SK-N-DZ (cell line): ENCODE data around the gene IL22RA2. TPM values are rescaled to one million over a fixed set of nuclear protein-coding genes. Genes with fewer than 3 reads are reported as not detected.
"Not testable (repeated sequence)": the region's sequence is repeated elsewhere in the genome, so short reads cannot be mapped to it uniquely, and the experiment has no call there.

Experiments used
- DNase-seq: peaks from one replicate; pipeline ENCODE4 v3.0.0-alpha.2; 2015; ENCODE audit warnings: low spot score
- polyA plus RNA-seq, 2 experiments: library from polyadenylated mRNA; depleted of rRNA; stranded (reverse); fragments of >200 nt; gene quantifications; 2 replicates each; pipeline ENCODE4 v1.2.3, GENCODE V29; 2014

The IL22RA2 gene
- not detected in 2 replicates for polyA plus RNA-seq (2014; cell fraction: cytosol; rRNA removed)
- not detected in 2 replicates for polyA plus RNA-seq (2014; cell fraction: nucleus; rRNA removed)

- DNase-seq: no peak
Observed at GRCh38 chr6:137173501-137173900, at the start of gene IL22RA2. Gene IL22RA2, minus strand, starts transcription at chr6:137173644. Its CDS starts 11,895 bp downstream, at chr6:137161749.

DNA sequence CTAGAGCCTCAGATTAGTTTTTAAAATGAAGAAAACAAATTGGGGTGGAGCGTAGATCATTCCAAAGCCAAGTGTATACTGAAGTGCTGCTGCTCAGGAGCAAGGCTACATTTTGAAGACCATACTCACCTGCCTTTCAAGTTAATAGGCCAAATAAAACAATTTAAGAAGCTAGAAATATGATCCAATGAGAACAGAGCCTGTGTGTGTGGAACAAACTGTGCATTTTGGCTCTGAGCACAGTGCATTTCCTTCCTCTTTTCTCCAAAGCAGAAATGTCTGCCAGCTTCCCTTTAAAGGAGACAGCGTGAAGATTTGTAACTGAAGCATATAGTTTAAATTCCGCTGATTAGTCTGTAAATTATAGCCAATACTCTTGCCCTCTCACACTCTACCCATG is 48.9 kb upstream of the IL22RA2 start:
- no peak for DNase-seq

- DNase-seq: no peak
Observed at GRCh38 chr6:137219664-137220252, 46.3 kb upstream of the IL22RA2 start.

DNA sequence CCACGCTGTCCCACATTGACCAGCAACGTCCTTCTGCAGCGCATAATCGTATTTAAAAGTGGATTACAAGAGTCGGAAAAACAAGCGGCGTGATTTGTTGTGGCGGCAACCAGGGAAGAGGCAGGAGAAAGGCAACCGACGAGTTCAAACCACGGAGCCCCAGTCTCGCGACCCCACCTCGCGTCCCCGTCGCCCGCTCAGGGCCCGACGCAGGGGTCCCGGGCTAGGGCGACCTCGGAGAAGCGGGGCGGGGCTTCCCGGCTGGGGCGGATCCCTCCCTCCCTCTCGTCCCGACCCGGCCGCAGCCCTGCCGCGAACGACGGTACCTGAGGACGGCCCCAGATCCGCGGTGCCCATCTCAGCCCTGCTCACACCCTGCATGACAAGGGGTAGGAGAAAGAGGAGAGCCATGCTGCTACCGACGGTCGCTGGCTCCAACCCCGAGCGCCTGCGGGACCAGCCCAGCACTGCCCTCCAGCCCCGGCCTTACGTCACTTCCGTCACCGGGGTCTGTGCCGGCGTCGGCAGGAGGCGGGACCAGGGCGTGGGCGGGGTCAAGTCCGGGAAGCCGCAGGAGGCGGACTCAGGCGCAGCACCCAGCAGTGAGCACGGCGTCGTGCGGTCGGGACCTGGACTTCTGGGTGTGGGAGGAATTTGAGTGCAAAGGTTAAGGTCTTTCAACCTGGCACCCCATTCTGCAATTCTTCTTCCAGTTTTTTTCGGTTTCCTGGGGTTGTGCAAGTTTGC is 45.6 kb upstream of the IL22RA2 start, which contains the start of gene IFNGR1:
Gene IFNGR1 (minus strand): TSS at position 469 of the 747 bp plus-strand sequence. CDS start 58 bp downstream, at position 411.
- DNase-seq: peak; percentile 91

DNA sequence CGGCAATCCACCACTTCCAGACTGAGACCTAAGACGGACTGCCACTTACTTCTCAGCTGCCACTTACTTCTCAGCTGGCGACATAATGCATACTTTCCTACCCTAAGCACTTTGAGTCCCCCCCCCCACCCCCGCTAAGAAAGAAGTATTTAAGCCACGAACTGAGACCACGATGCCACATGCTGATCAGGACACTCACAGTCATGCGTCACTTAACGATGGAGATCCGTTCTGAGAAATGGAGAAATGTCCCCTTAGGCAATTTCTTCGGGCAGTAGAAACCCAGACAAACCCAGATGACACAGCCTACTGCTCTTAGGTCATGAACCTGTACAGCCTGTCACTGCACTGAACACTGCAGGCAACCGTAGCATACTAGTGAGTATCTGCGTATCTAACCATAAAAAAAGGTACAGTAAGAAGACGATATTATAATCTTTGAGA is 45.1 kb upstream of the IL22RA2 start:
- peak; percentile 21 for DNase-seq

DNA sequence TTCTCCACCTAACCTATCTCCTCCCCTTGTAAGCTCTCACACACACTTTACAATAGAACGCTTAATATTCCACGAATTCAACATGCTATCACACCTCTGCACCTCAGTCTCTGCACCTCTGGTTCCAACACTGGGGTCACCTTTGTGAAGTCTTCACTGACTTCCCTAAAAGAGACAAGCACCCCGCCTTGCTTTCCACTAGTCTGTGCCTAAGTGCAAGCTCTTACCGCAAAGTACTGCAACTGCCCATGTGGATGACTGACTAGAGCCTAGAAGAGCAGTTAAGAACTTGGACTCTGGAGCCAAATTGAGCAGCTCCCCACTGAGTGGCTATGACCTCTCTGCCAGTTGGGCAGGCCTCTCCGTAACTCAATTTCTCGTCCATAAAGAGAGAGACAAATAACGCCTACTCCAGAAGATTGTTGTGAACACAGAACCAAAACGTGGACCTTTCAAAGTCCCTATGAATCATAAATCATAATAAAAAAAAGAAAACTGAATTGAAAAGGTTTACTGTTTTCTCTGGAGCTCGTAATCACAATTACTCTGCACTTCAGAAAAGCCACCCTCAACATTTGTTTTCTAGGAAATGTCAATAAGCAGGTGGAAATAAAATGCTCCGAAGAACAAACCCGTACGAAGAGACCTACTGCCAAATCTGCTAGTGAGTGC is 44.5 kb upstream of the IL22RA2 start:
- no peak for DNase-seq

DNA sequence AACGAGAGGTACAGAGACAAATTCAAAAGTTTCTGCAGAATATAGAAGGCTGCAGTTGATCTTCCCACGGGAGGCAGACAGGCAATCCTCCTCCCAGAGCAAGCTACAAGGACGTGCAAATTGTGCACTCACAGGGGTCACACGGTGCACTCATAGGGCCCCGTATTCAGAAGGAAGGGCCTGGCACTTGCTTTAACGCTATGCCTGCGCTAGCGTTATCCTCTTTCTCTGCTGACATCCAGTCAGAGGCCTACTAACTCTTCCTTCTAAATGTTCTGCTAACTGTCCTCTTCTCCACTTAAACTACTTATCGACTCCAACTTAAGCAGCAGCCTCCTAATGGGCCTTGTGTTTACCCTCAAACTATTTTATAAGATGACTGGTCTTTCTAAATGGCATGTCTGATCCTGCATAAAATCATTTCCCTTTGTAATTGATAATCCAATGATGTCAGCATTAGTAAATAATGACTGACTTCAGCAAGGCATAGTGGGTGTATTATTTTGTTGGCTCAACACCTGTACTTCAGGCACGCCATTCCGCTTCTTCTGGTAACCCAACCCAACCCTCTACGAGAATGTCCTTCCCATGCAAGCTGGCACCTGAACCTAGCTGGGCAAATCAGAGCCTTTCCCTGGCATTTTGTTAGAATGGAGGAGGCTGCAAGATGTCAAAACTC is 43.6 kb upstream of the IL22RA2 start:
- DNase-seq: peak; percentile 13

GRCh38 chr6:137216106-137216505 is 42.7 kb upstream of the IL22RA2 start:
- no peak for DNase-seq

GRCh38 chr6:137215630-137216029 is 42.2 kb upstream of the IL22RA2 start:
- not testable (repeated sequence) for DNase-seq

- no peak for DNase-seq
Observed at GRCh38 chr6:137214931-137215330, 41.5 kb upstream of the IL22RA2 start.

GRCh38 chr6:137213813-137214212 is 40.4 kb upstream of the IL22RA2 start:
- no peak for DNase-seq

GRCh38 chr6:137213331-137213740 is 39.9 kb upstream of the IL22RA2 start:
- no peak for DNase-seq

GRCh38 chr6:137211910-137212309 is 38.5 kb upstream of the IL22RA2 start:
- DNase-seq: no peak

GRCh38 chr6:137210903-137211302 is 37.5 kb upstream of the IL22RA2 start:
- DNase-seq: no peak

DNA sequence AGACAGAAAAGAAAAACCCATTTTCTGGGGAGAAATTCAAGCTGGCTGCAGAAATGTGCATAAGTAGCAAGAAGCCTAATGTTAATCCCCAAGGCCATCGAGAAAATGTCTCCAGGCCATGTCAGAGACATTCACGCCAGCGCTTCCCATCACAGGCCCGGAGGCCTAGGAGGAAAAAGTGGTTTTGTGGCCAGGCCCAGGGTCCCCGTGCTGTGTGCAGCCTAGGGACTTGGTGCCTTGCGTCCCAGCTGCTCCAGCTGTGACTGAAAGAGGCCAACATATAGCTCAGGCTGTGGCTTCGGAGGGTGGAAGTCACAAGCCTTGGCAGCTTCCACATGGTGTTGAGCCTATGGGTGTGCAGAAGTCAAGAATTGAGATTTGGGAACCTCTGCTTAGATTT is 34.8 kb upstream of the IL22RA2 start:
- DNase-seq: no peak

GRCh38 chr6:137207457-137207856 is 34.0 kb upstream of the IL22RA2 start:
- not testable (repeated sequence) for DNase-seq

DNA sequence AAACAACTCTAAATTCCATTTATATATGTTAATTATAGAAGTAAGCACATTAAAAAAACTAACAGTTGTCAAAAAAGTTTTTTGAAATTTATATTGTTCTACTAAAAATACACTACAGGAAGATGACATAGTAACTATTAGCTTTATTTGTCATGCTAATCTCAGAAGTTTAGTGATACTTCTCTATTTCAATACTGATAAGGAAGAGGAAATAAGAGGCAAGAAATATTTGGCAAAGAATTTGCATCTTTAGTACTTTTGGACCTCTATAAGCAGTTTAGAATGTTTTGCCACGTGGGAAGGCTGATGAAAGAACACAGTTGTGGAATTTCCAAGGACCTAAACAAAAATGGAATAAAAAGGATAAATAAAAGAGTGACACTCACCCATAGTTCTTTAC is 33.1 kb upstream of the IL22RA2 start:
- no peak for DNase-seq

DNA sequence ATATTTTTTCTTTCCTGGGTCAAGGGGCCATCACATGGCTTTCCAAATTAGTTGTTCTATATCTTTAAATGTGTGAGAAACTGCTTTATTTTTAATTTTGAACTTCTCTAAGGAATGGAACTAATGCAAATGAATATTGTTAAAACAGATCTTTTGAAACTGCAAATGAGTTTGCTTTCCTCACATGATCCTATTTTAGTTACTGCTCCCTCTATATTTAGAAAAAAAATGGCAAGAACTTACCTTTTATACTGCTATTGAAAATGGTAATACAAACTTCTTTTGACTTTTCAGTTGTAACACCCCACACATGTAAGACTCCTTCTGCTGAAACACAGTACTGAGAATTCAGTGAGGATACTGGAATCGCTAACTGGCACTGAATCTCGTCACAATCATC is 29.8 kb upstream of the IL22RA2 start:
- DNase-seq: no peak

DNA sequence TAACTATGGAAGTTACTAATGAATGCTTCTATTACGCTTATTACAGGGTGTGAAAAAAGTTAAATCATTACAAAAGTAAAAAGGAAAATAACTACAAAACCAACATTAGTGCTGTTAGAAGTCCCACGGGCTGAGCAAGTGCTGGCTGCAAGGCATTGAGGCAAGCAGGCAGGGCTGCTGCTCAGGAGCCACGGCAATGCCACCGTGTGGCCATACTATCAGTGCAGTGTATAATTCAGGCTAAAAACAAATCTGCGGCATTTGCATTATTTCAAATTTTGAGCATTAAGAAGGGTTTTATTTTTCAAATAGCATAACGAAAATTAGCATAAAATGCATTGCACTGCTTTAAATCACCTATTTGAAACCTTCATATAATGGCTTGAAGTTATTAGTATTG is 28.6 kb upstream of the IL22RA2 start:
- DNase-seq: no peak

DNA sequence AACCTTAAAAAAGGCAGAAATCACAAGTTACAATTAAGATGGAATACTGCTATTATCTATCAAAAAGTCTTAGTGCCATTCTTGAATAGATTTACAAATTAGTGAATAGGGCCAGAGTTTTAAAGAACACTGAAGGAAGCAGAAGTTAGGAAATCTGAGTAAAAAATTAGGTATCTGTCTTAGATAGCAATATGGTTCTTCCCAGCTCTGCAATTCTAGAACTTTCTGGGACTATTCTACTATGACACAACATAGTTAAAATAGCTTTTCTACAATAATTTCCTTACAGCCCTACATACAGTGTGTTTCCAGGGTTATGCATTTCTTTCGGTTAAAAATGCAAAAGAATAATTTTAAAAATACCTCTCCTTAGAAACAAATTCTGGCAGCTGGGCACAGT is 27.6 kb upstream of the IL22RA2 start:
- DNase-seq: no peak

DNA sequence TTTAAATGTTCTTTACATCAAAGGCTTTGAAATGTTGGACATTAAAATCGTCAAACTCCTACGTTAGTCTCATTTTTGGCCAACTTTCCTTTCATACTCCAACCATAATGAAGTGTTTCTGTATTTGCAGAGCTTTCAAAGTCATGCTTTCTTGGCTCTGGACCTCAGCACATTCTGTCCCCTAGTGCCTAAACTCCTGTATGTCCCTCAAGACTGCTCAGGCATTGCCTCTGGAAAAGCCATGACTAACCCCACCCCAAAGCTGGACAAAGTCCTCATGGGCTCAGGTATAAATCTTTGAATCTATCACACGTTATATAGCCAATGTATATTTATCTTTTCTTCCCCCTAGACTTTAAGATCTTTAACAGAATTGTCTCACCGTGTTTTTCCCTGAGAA is 26.8 kb upstream of the IL22RA2 start:
- DNase-seq: no peak
